Loucy (cell line): Measurements from ENCODE around the gene RMI1.
"Not testable (repeated sequence)": the region's sequence is repeated elsewhere in the genome, so short reads cannot be mapped to it uniquely, and the experiment has no call there.

Experiments
- EZH2phosphoT487 ChIP-seq: fragments of 200-600 bp; IDR thresholded peaks from 2 replicates; pipeline ENCODE4 v1.6.1; 2018; ENCODE audit warnings: antibody characterized with exemption, mild to moderate bottlenecking, moderate library complexity, borderline replicate concordance
- TF ChIP-seq, protein P1 (sequence below): fragments of 200-600 bp; sonication (generic); conservative IDR thresholded peaks from 2 replicates; pipeline ENCODE4 v1.5.1; 2014; ENCODE audit warnings: mild to moderate bottlenecking, antibody characterized with exemption, low read length

DNA sequence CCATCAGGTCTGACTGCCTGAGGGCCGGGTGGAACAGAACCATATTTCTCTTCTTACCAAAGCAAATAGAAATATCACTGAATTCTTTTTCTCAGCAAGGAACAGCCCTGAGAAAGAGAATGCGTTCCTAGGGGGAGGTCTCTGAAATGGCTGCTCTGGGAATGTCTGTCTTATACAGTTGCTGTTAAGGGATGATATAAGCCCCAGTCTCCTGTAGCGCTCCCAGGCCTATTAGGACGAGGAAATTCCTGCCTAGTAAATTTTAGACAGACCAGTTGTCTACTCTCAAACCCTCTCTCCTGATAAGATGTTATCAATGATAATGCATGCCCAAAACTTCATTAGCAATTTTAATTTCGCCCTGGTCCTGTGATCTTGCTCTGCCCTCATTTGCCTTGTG, 61.3 kb downstream of the RMI1 start:
- TF ChIP-seq, protein P1, sequence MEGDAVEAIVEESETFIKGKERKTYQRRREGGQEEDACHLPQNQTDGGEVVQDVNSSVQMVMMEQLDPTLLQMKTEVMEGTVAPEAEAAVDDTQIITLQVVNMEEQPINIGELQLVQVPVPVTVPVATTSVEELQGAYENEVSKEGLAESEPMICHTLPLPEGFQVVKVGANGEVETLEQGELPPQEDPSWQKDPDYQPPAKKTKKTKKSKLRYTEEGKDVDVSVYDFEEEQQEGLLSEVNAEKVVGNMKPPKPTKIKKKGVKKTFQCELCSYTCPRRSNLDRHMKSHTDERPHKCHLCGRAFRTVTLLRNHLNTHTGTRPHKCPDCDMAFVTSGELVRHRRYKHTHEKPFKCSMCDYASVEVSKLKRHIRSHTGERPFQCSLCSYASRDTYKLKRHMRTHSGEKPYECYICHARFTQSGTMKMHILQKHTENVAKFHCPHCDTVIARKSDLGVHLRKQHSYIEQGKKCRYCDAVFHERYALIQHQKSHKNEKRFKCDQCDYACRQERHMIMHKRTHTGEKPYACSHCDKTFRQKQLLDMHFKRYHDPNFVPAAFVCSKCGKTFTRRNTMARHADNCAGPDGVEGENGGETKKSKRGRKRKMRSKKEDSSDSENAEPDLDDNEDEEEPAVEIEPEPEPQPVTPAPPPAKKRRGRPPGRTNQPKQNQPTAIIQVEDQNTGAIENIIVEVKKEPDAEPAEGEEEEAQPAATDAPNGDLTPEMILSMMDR = not testable (repeated sequence)
- TF ChIP-seq EZH2phosphoT487 = not testable (repeated sequence)
